OCI-LY3 (cell line): Measurements from ENCODE around the gene NBEAL2.

ENCODE experiments used
- H2AFZ ChIP-seq: fragments of 200-600, 300-600 bp; shearing (Covaris generic); 2 replicates; pipeline ENCODE4 v1.6.0; 2014; ENCODE audit warnings: antibody characterized with exemption, low read depth, low read length
- H3K27ac ChIP-seq: fragments of 200-600, 300-600 bp; sonication (generic); 2 replicates; pipeline ENCODE4 v1.5.1; 2014; ENCODE audit warnings: mild to moderate bottlenecking, low read length, moderate library complexity, mixed read lengths
- H3K27me3 ChIP-seq: fragments of 200-600, 300-600 bp; sonication (generic); 2 replicates; pipeline ENCODE4 v1.6.1; 2014; ENCODE audit warnings: low read depth, low read length, mixed read lengths
- H3K36me3 ChIP-seq: fragments of 200-600, 300-600 bp; sonication (generic); replicated peaks from 2 replicates; pipeline ENCODE3; 2014; ENCODE audit warnings: low read depth, low read length, mixed read lengths
- H3K4me1 ChIP-seq: fragments of 300-600, 200-600 bp; sonication (generic); 2 replicates; pipeline ENCODE4 v1.6.1; 2014; ENCODE audit warnings: low read length, mixed read lengths
- H3K4me2 ChIP-seq: fragments of 200-600, 300-600 bp; sonication (generic); 2 replicates; pipeline ENCODE4 v1.6.1; 2014; ENCODE audit warnings: low read length, mixed read lengths
- H3K4me3 ChIP-seq: fragments of 300-600, 200-600 bp; sonication (generic); 2 replicates; pipeline ENCODE4 v1.5.1; 2014; ENCODE audit warnings: antibody characterized with exemption, mild to moderate bottlenecking, low read length, moderate library complexity
- H3K79me2 ChIP-seq: fragments of 300-600, 200-600 bp; shearing (Covaris generic); 2 replicates; pipeline ENCODE4 v1.6.1; 2014; ENCODE audit warnings: mild to moderate bottlenecking, low read length, mixed read lengths
- H3K9ac ChIP-seq: fragments of 300-600, 200-600 bp; shearing (Covaris generic); 2 replicates; pipeline ENCODE4 v1.6.0; 2014; ENCODE audit warnings: mild to moderate bottlenecking, low read length, moderate library complexity
- H3K9me3 ChIP-seq: fragments of 200-600, 300-600 bp; shearing (Covaris generic); 2 replicates; pipeline ENCODE4 v1.6.1; 2014; ENCODE audit warnings: low read length, mixed read lengths; ENCODE audit not compliant: insufficient read depth
- H4K20me1 ChIP-seq: fragments of 200-600, 300-600 bp; sonication (generic); 2 replicates; pipeline ENCODE4 v1.6.1; 2016; ENCODE audit warnings: low read length, mixed read lengths; ENCODE audit not compliant: insufficient read depth
- CTCF ChIP-seq: fragments of 200-600, 300-600 bp; sonication (generic); IDR thresholded peaks from 2 replicates; pipeline ENCODE4 v1.5.1; 2014; ENCODE audit warnings: antibody characterized with exemption, low read length, low read depth
- EZH2phosphoT487 ChIP-seq: fragments of 200-600 bp; shearing (Covaris generic); IDR thresholded peaks from 2 replicates; pipeline ENCODE4 v1.6.1; 2018; ENCODE audit warnings: antibody characterized with exemption, mixed run types, low read depth

Gene NBEAL2

GRCh38 chr3:47002171-47003055 is 22.9 kb downstream of the NBEAL2 start:
- no peaks in the 10 kb centered on the region for H3K4me1 ChIP-seq
- H3K27me3 ChIP-seq, result no peaks in the 10 kb centered on the region
- H3K4me3 ChIP-seq, result no peak overlapping the region
- no peaks in the 10 kb centered on the region for H3K79me2 ChIP-seq
- H4K20me1 ChIP-seq, result no peaks in the 10 kb centered on the region
- peaks cover 81% of the 10 kb centered on the region for H3K36me3 ChIP-seq
- H3K9me3 ChIP-seq, result no peaks in the 10 kb centered on the region
- H3K27ac ChIP-seq, result no peak overlapping the region
- H3K4me2 ChIP-seq, result no peak overlapping the region
- H2AFZ ChIP-seq, result no peak overlapping the region
- H3K9ac ChIP-seq, result no peak overlapping the region
- TF ChIP-seq EZH2phosphoT487, result no peak
- TF ChIP-seq CTCF, result no peak

DNA sequence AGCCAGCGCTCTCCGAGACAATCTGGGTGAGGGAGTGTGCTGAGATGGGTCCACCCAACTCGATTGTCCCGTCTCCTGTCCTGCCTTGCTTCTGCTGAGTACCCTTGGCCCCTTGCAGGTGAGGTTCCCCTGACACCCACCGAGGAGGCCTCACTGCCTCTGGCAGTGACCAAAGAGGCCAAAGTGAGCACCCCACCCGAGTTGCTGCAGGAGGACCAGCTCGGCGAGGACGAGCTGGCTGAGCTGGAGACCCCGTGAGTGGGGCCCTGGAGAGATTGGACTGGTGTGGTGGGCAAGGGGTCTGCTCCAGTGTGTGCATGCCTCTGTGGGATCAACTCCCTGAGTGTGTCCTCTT is 23.6 kb downstream of the NBEAL2 start:
- Histone ChIP-seq H3K4me2 (no peak overlapping the region), H3K79me2 (no peaks in the 10 kb centered on the region), H3K9me3 (no peaks in the 10 kb centered on the region), H3K9ac (no peak overlapping the region), H3K4me1 (no peaks in the 10 kb centered on the region), H3K36me3 (peaks cover 81% of the 10 kb centered on the region), H3K27ac (no peak overlapping the region), H4K20me1 (no peaks in the 10 kb centered on the region), H2AFZ (no peak overlapping the region), H3K4me3 (no peak overlapping the region), H3K27me3 (no peaks in the 10 kb centered on the region)
- no peak for TF ChIP-seq CTCF
- TF ChIP-seq EZH2phosphoT487, result no peak

GRCh38 chr3:47003461-47004368 is 24.2 kb downstream of the NBEAL2 start:
- no peaks in the 10 kb centered on the region for H3K4me1 ChIP-seq
- no peak for TF ChIP-seq EZH2phosphoT487
- no peak for TF ChIP-seq CTCF
- H3K27me3 ChIP-seq, result no peaks in the 10 kb centered on the region
- no peaks in the 10 kb centered on the region for H3K79me2 ChIP-seq
- H3K9ac ChIP-seq, result no peak overlapping the region
- peaks cover 82% of the 10 kb centered on the region for H3K36me3 ChIP-seq
- H3K4me2 ChIP-seq, result no peak overlapping the region
- H3K9me3 ChIP-seq, result no peaks in the 10 kb centered on the region
- no peak overlapping the region for H3K4me3 ChIP-seq
- no peaks in the 10 kb centered on the region for H4K20me1 ChIP-seq
- no peak overlapping the region for H3K27ac ChIP-seq
- H2AFZ ChIP-seq, result no peak overlapping the region
